ENCODE measurements around the gene SURF2.

GRCh38 chr9:133307301-133307700 is 49.0 kb upstream of the SURF2 start:
- TF ChIP-seq POLR2AphosphoS5 (IDR thresholded peaks at IDR 0.05) (no peak), CTCF (IDR thresholded peaks at IDR 0.05) (no peak), POLR2A (IDR thresholded peaks at IDR 0.05) (no peak)
